ENCODE data around the gene SALL2.
"Not testable (repeated sequence)": the region's sequence is repeated elsewhere in the genome, so short reads cannot be mapped to it uniquely, and the experiment has no call there.

Gene SALL2

GRCh38 chr14:21525962-21526671, at the start of gene SALL2:
Gene SALL2 (minus strand): TSS chr14:21526346. CDS start chr14:21526127, 219 bp downstream.
- ATAC-seq (peak; percentile 76), DNase-seq (ENCODE audit: low spot score in 2 of 2) (peak; percentile 31 to 72)
- peak within 1 kb of the TSS; percentile 71 for H3K27ac Mint-ChIP-seq
- H3K9me3 Mint-ChIP-seq: no peaks in the 10 kb centered on the region
- H3K4me1 Mint-ChIP-seq: peaks cover 23% of the 10 kb centered on the region
- peaks cover 6% of the 10 kb centered on the region for H3K36me3 Mint-ChIP-seq
- H3K4me3 Mint-ChIP-seq: peak within 1 kb of the TSS; percentile 71

GRCh38 chr14:21575661-21576060, 49.5 kb upstream of the SALL2 start:
- Mint-ChIP-seq H3K9me3 (no peaks in the 10 kb centered on the region), H3K4me1 (no peaks in the 10 kb centered on the region), H3K36me3 (no peaks in the 10 kb centered on the region), H3K27ac (no peak overlapping the region), H3K4me3 (no peak overlapping the region)
- ATAC-seq: no peak
- DNase-seq (ENCODE audit: low spot score in 2 of 2): no peak

- no peak overlapping the region for H3K4me3 Mint-ChIP-seq
- H3K9me3 Mint-ChIP-seq: no peaks in the 10 kb centered on the region
- no peak for ATAC-seq
- H3K36me3 Mint-ChIP-seq: no peaks in the 10 kb centered on the region
- no peaks in the 10 kb centered on the region for H3K4me1 Mint-ChIP-seq
- DNase-seq (ENCODE audit: low spot score in 2 of 2): no peak
- H3K27ac Mint-ChIP-seq: no peak overlapping the region
These were observed 46.5 kb upstream of the SALL2 start for GRCh38 chr14:21572604-21573003.

GRCh38 chr14:21558703-21559170, 32.6 kb upstream of the SALL2 start:
- ATAC-seq (no peak), DNase-seq (ENCODE audit: low spot score in 2 of 2) (no peak)
- H3K27ac Mint-ChIP-seq: peak overlapping the region; percentile 69
- H3K36me3 Mint-ChIP-seq: no peaks in the 10 kb centered on the region
- no peak overlapping the region for H3K4me3 Mint-ChIP-seq
- H3K4me1 Mint-ChIP-seq: peaks cover 6% of the 10 kb centered on the region
- H3K9me3 Mint-ChIP-seq: no peaks in the 10 kb centered on the region

- H3K9me3 Mint-ChIP-seq: no peaks in the 10 kb centered on the region
- H3K4me1 Mint-ChIP-seq: peaks cover 6% of the 10 kb centered on the region
- H3K36me3 Mint-ChIP-seq: no peaks in the 10 kb centered on the region
- DNase-seq (ENCODE audit: low spot score in 2 of 2): peak; percentile 64 to 81
- peak; percentile 62 for ATAC-seq
- H3K4me3 Mint-ChIP-seq: no peak overlapping the region
- H3K27ac Mint-ChIP-seq: peak overlapping the region; percentile 85
These were observed 31.1 kb upstream of the SALL2 start for GRCh38 chr14:21557084-21557901.

- no peaks in the 10 kb centered on the region for H3K36me3 Mint-ChIP-seq
- ATAC-seq (no peak), DNase-seq (ENCODE audit: low spot score in 2 of 2) (no peak)
- no peak overlapping the region for H3K4me3 Mint-ChIP-seq
- no peaks in the 10 kb centered on the region for H3K9me3 Mint-ChIP-seq
- H3K27ac Mint-ChIP-seq: no peak overlapping the region
- peaks cover 6% of the 10 kb centered on the region for H3K4me1 Mint-ChIP-seq
These were observed 30.4 kb upstream of the SALL2 start for GRCh38 chr14:21556378-21557083.

- no peak overlapping the region for H3K27ac Mint-ChIP-seq
- H3K9me3 Mint-ChIP-seq: no peaks in the 10 kb centered on the region
- DNase-seq (ENCODE audit: low spot score in 2 of 2): no peak
- H3K36me3 Mint-ChIP-seq: no peaks in the 10 kb centered on the region
- H3K4me3 Mint-ChIP-seq: no peak overlapping the region
- ATAC-seq: no peak
- peaks cover 6% of the 10 kb centered on the region for H3K4me1 Mint-ChIP-seq
These were observed 27.1 kb upstream of the SALL2 start for GRCh38 chr14:21553266-21553665.

- ATAC-seq; H3K36me3 Mint-ChIP-seq; H3K27ac Mint-ChIP-seq; H3K4me3 Mint-ChIP-seq; H3K4me1 Mint-ChIP-seq; H3K9me3 Mint-ChIP-seq; DNase-seq (ENCODE audit: low spot score in 2 of 2): not testable (repeated sequence)
These were observed 18.4 kb upstream of the SALL2 start for GRCh38 chr14:21544588-21544987.

- H3K27ac Mint-ChIP-seq: no peak overlapping the region
- no peaks in the 10 kb centered on the region for H3K9me3 Mint-ChIP-seq
- no peak overlapping the region for H3K4me3 Mint-ChIP-seq
- H3K36me3 Mint-ChIP-seq: no peaks in the 10 kb centered on the region
- DNase-seq (ENCODE audit: low spot score in 2 of 2): no peak
- H3K4me1 Mint-ChIP-seq: no peaks in the 10 kb centered on the region
- no peak for ATAC-seq
These were observed 17.8 kb upstream of the SALL2 start for GRCh38 chr14:21543963-21544362.

- Mint-ChIP-seq H3K36me3 (no peaks in the 10 kb centered on the region), H3K9me3 (no peaks in the 10 kb centered on the region), H3K4me1 (no peaks in the 10 kb centered on the region), H3K27ac (no peak overlapping the region), H3K4me3 (no peak overlapping the region)
- DNase-seq (ENCODE audit: low spot score in 2 of 2): no peak
- no peak for ATAC-seq
These were observed 17.4 kb upstream of the SALL2 start for GRCh38 chr14:21543521-21543960.

GRCh38 chr14:21541413-21542074, 15.4 kb upstream of the SALL2 start:
- ATAC-seq (no peak), DNase-seq (ENCODE audit: low spot score in 2 of 2) (no peak)
- H3K36me3 Mint-ChIP-seq: no peaks in the 10 kb centered on the region
- no peaks in the 10 kb centered on the region for H3K9me3 Mint-ChIP-seq
- no peak overlapping the region for H3K4me3 Mint-ChIP-seq
- peaks cover 6% of the 10 kb centered on the region for H3K4me1 Mint-ChIP-seq
- no peak overlapping the region for H3K27ac Mint-ChIP-seq

GRCh38 chr14:21539189-21539940, 13.2 kb upstream of the SALL2 start:
- Mint-ChIP-seq H3K4me3 (no peak overlapping the region), H3K9me3 (no peaks in the 10 kb centered on the region), H3K36me3 (no peaks in the 10 kb centered on the region), H3K27ac (no peak overlapping the region), H3K4me1 (peaks cover 6% of the 10 kb centered on the region)
- DNase-seq (ENCODE audit: low spot score in 2 of 2) (no peak), ATAC-seq (no peak)

GRCh38 chr14:21537090-21537424, 10.9 kb upstream of the SALL2 start:
- H3K36me3 Mint-ChIP-seq: no peaks in the 10 kb centered on the region
- ATAC-seq: no peak
- no peak overlapping the region for H3K4me3 Mint-ChIP-seq
- H3K4me1 Mint-ChIP-seq: peaks cover 6% of the 10 kb centered on the region
- H3K9me3 Mint-ChIP-seq: no peaks in the 10 kb centered on the region
- no peak overlapping the region for H3K27ac Mint-ChIP-seq
- DNase-seq (ENCODE audit: low spot score in 2 of 2): no peak

GRCh38 chr14:21536418-21537089, 10.4 kb upstream of the SALL2 start:
- no peaks in the 10 kb centered on the region for H3K36me3 Mint-ChIP-seq
- H3K27ac Mint-ChIP-seq: no peak overlapping the region
- H3K4me1 Mint-ChIP-seq: peaks cover 6% of the 10 kb centered on the region
- no peaks in the 10 kb centered on the region for H3K9me3 Mint-ChIP-seq
- H3K4me3 Mint-ChIP-seq: no peak overlapping the region
- no peak for ATAC-seq
- DNase-seq (ENCODE audit: low spot score in 2 of 2): no peak

Measured in stimulated activated effector memory CD8-positive, alpha-beta T cell treated with anti-CD3 and anti-CD28 coated beads, Interleukin-12 subunit alpha, Interleukin-12 subunit beta, amount 100 ng/mL, for 72 hours (primary cell).